ENCODE results near the gene FILIP1.

FILIP1 gene

DNA sequence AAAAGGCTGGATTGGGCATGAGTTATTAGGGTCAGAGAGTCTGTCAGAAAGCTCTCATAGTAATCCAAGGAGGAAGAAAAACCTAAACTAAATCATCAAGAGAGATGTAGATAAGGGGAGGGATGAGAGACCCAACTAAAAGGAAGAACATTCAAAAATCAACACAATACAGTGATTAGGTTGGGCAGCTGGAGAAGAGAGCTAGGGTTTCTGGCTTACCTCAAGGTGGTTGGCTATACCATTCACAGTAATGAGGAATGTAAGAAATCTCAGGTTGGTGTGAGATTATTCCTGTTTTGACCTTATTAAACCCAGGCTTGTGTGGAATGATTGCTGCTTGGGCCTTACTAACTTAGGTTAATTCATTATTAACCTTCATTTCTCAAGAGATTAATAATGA lies 243.8 kb downstream of the FILIP1 start:
- DNase-seq: no peak

DNA sequence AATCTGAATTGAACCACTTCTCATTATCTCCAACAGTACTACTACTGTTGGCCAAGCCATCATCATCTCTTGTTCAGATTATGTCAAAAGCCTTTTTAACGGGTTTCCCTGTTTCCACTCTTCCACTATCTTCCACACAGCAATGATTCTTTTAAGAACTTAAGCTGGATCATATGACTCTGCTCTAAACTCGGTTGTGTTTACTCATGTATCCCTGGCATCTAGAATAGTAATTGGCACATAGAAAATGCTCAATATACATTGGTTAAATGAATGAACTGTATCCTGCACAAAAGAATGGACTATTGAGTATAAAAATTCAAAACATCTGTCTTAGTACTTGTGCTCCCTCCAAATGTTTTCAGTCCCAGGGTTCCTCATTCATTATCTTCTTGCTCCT lies 247.2 kb downstream of the FILIP1 start:
- no peak for DNase-seq

DNA sequence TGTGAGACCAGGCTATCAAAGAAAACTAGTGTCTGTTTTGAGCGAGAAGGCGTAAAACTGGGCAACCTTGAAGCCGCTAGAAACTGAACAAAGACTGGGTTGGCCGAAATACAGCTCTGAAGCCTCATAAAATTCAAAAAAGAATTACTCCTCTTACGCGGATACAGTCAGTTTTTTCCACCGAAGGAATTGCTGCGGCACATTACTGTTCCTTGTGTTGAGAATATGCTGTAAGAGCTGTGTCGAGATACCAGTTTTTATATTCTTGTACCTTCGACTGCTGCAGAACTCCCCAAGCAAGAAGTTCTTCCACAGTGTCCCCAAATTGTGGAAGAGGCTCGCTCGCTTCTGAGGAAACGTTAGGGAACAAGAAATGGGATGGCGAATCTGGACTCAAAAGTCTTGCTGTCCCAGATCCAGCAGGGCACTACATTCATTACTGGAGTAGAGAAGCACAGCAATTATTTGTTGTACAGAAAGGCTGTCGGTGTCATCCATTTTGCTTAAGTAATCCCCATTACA lies 249.5 kb downstream of the FILIP1 start:
- DNase-seq: no peak

DNA sequence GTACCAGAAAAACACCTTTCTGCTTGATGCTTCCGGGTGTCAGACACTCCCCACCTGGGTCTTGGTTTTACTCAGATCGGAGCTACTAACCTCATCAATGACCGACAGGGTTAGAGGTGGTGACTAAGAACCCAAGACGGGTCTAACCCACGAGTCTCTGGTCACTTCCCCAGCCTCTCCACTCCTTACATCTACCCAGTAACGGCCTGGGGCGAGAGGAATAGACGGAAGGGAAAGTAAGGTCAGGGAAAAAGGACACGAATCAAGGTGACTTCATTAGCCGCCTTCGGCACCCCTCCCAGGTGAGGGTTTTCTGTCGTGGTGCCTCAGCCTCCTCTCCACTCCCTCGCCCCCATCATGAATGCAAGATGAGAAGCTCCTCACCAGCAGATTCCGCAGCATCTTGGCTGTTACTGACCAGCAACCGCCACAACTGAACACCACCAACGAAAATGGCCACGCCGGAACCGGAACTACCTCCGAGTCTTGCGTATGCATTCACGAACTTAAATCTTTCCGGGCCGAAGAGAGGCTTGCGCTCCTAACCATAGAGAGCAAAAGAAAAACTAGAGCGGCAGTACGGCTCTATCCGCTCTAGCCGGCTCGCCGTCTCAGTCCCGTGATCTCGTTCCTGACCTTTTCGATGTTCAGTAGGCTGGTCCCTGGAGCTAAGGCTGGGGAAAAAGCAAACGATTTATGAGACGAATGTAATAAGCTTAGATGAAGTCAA lies 250.1 kb downstream of the FILIP1 start, which contains the start of gene COX7A2:
Gene COX7A2 (minus strand): TSS at position 469 of the 730 bp plus-strand sequence. CDS start 67 bp downstream, at position 402.
- peak; percentile 97 for DNase-seq

Data from NCI-H1105 (cell line).